Peyer's patch (tissue), 4 donors: ENCODE results near the gene RELT.

Experiments
- POLR2A ChIP-seq, 2 donors: fragments of 450-650 bp; IDR thresholded peaks; one replicate each; pipeline ENCODE4 v1.5.1; 2017; ENCODE audit warnings: antibody characterized with exemption in 2 of 2, mild to moderate bottlenecking in 2 of 2, moderate library complexity in 2 of 2
- TF ChIP-seq, protein P1 (sequence below), 6 experiments: fragments of 450-650 bp in 4 of 6; fragments of 200-600 bp in 2 of 6; sonication (generic) in 1 of 6; IDR thresholded peaks; one replicate each; pipeline ENCODE4 v1.5.1; 2017 to 2019; ENCODE audit warnings: antibody characterized with exemption in 6 of 6, mild to moderate bottlenecking in 3 of 6, moderate library complexity in 1 of 6

- TF ChIP-seq, protein P1, sequence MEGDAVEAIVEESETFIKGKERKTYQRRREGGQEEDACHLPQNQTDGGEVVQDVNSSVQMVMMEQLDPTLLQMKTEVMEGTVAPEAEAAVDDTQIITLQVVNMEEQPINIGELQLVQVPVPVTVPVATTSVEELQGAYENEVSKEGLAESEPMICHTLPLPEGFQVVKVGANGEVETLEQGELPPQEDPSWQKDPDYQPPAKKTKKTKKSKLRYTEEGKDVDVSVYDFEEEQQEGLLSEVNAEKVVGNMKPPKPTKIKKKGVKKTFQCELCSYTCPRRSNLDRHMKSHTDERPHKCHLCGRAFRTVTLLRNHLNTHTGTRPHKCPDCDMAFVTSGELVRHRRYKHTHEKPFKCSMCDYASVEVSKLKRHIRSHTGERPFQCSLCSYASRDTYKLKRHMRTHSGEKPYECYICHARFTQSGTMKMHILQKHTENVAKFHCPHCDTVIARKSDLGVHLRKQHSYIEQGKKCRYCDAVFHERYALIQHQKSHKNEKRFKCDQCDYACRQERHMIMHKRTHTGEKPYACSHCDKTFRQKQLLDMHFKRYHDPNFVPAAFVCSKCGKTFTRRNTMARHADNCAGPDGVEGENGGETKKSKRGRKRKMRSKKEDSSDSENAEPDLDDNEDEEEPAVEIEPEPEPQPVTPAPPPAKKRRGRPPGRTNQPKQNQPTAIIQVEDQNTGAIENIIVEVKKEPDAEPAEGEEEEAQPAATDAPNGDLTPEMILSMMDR (IDR thresholded peaks at IDR 0.05): no peak
- TF ChIP-seq POLR2A (IDR thresholded peaks at IDR 0.05): no peak
These were observed 50.1 kb downstream of the RELT start for GRCh38 chr11:73426219-73426850.
